ENCODE data around the gene AIFM1. TPM values are rescaled to one million over a fixed set of nuclear protein-coding genes. Genes with fewer than 3 reads are reported as not detected.
A peak's percentile ranks its signal among the peaks of the same experiment; 100 is the strongest.

The AIFM1 gene
- total RNA-seq, 1 donor from 2014 or later: 28.5 TPM

- no peak for DNase-seq (ENCODE audit: low spot score)
Measured at GRCh38 chrX:130170752-130171445, 5.3 kb upstream of the AIFM1 start.

GRCh38 chrX:130167040-130167439, 1.4 kb upstream of the AIFM1 start:
- no peak for DNase-seq (ENCODE audit: low spot score)

- no peak for DNase-seq (ENCODE audit: low spot score)
Measured at GRCh38 chrX:130166503-130166777, 799 bp upstream of the AIFM1 start.

- DNase-seq (ENCODE audit: low spot score): no peak
Measured at GRCh38 chrX:130165181-130165702, 399 bp downstream of the AIFM1 start.

- DNase-seq (ENCODE audit: low spot score): no peak
Measured at GRCh38 chrX:130163398-130163797, 2.2 kb downstream of the AIFM1 start.

GRCh38 chrX:130162094-130162735, 3.4 kb downstream of the AIFM1 start:
- no peak for DNase-seq (ENCODE audit: low spot score)

- no peak for DNase-seq (ENCODE audit: low spot score)
Measured at GRCh38 chrX:130159776-130160175, 5.9 kb downstream of the AIFM1 start.

GRCh38 chrX:130158311-130158710, 7.3 kb downstream of the AIFM1 start:
- no peak for DNase-seq (ENCODE audit: low spot score)

GRCh38 chrX:130155564-130155963, 10.1 kb downstream of the AIFM1 start:
- no peak for DNase-seq (ENCODE audit: low spot score)

GRCh38 chrX:130147631-130148030, 18.0 kb downstream of the AIFM1 start:
- DNase-seq (ENCODE audit: low spot score): no peak

GRCh38 chrX:130145123-130145522, 20.5 kb downstream of the AIFM1 start:
- no peak for DNase-seq (ENCODE audit: low spot score)

GRCh38 chrX:130144509-130144908, 21.1 kb downstream of the AIFM1 start:
- DNase-seq (ENCODE audit: low spot score): no peak

- DNase-seq (ENCODE audit: low spot score): no peak
Measured at GRCh38 chrX:130139474-130140201, 26.0 kb downstream of the AIFM1 start.

GRCh38 chrX:130136961-130137360, 28.7 kb downstream of the AIFM1 start:
- no peak for DNase-seq (ENCODE audit: low spot score)

GRCh38 chrX:130136496-130136895, 29.1 kb downstream of the AIFM1 start:
- no peak for DNase-seq (ENCODE audit: low spot score)

GRCh38 chrX:130130990-130131389, 34.7 kb downstream of the AIFM1 start:
- no peak for DNase-seq (ENCODE audit: low spot score)

GRCh38 chrX:130125091-130125874, 40.4 kb downstream of the AIFM1 start:
- DNase-seq (ENCODE audit: low spot score): peak; percentile 77

GRCh38 chrX:130124577-130124976, 41.1 kb downstream of the AIFM1 start:
- DNase-seq (ENCODE audit: low spot score): no peak

- DNase-seq (ENCODE audit: low spot score): no peak
Measured at GRCh38 chrX:130121505-130121800, 44.2 kb downstream of the AIFM1 start.

- DNase-seq (ENCODE audit: low spot score): peak; percentile 74
Measured at GRCh38 chrX:130120746-130121504, 44.7 kb downstream of the AIFM1 start.

GRCh38 chrX:130120321-130120731, 45.3 kb downstream of the AIFM1 start:
- DNase-seq (ENCODE audit: low spot score): no peak

Measured in ureter (tissue), 1 donor.